ENCODE data around the gene CLEC3B. TPM values are rescaled to one million over a fixed set of nuclear protein-coding genes. Genes with fewer than 3 reads are reported as not detected.

Gene CLEC3B
- total RNA-seq, 2 experiments from 2014 or later = not detected

GRCh38 chr3:45031531-45031930 is 5.4 kb downstream of the CLEC3B start:
- TF ChIP-seq, protein P1, sequence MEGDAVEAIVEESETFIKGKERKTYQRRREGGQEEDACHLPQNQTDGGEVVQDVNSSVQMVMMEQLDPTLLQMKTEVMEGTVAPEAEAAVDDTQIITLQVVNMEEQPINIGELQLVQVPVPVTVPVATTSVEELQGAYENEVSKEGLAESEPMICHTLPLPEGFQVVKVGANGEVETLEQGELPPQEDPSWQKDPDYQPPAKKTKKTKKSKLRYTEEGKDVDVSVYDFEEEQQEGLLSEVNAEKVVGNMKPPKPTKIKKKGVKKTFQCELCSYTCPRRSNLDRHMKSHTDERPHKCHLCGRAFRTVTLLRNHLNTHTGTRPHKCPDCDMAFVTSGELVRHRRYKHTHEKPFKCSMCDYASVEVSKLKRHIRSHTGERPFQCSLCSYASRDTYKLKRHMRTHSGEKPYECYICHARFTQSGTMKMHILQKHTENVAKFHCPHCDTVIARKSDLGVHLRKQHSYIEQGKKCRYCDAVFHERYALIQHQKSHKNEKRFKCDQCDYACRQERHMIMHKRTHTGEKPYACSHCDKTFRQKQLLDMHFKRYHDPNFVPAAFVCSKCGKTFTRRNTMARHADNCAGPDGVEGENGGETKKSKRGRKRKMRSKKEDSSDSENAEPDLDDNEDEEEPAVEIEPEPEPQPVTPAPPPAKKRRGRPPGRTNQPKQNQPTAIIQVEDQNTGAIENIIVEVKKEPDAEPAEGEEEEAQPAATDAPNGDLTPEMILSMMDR (IDR thresholded peaks at IDR 0.05) = no peak
- DNase-seq = no peak
- ChIA-PET CTCF (interaction anchor here (1.3 to 1.5 kb wide), 2 partner anchors 9 to 180 kb away, joined by 4 to 6 read pairs; no protein-coding TSS in a partner anchor), POLR2A (interaction anchor here (0.7 kb wide), 1 partner anchor 229 kb away, joined by 3 read pairs; no protein-coding TSS in a partner anchor)
- Mint-ChIP-seq H3K4me3 (no peak overlapping the region), H3K36me3 (ENCODE audit: low read depth) (no peaks in the 10 kb centered on the region), H3K27me3 (peaks cover 37% of the 10 kb centered on the region), H3K9me3 (no peaks in the 10 kb centered on the region), H3K27ac (no peak overlapping the region), H3K4me1 (ENCODE audit: low read depth) (peaks cover 14% of the 10 kb centered on the region)
- intact Hi-C loops (cut with micrococcal nuclease) = no loop called here
- no peak for ATAC-seq

DNA sequence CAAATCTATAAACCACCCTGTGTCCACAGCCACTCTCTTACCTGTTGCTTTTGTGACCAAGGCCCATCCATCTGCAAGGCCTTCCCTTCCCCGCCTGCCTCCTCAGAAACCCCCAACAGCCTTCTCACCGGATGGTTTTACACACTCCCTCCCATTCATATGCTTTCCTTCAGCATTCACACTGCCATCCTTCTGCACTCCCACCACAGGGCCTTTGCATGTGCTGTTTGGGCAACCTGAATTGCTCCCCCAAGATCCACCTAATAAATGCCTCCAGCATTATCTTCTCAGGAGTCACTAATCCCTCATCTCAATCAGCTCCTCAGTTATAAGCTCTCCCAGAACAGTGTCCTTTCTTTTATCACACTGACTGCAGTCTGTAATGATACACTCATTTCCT is 6.0 kb downstream of the CLEC3B start:
- Mint-ChIP-seq H3K27ac (no peak overlapping the region), H3K4me1 (ENCODE audit: low read depth) (peaks cover 14% of the 10 kb centered on the region), H3K4me3 (no peak overlapping the region), H3K9me3 (no peaks in the 10 kb centered on the region), H3K27me3 (peaks cover 43% of the 10 kb centered on the region), H3K36me3 (ENCODE audit: low read depth) (no peaks in the 10 kb centered on the region)
- ATAC-seq (no peak), DNase-seq (no peak)
- ChIA-PET CTCF (interaction anchor here (1.1 kb wide), 1 partner anchor 178 kb away, joined by 3 read pairs; no protein-coding TSS in a partner anchor), POLR2A (no interaction called here)
- TF ChIP-seq, protein P1 (IDR thresholded peaks at IDR 0.05) = no peak
- intact Hi-C loops (cut with micrococcal nuclease) = no loop called here

DNA sequence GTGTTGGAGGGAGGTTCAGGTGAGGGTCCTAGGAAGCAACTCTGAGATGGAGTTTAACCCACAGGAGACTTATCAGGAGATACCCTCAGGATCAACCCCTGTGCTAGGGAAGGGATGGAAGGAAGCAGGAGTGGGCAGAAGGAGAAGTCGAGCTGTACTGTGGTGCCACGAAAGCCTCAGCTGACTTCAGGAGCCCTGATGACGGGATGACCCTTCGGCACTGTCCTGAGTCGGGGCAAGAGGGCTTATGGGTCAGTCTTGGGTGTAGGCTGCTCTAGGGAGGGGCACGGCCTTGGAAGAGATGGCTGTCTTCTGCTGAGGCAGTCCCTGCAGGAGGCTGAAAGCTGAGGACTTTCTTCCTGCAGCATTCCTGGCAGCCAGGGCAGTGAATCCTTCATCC is 7.7 kb downstream of the CLEC3B start:
- no peak overlapping the region for H3K27ac Mint-ChIP-seq
- ATAC-seq = no peak
- TF ChIP-seq, protein P1 (IDR thresholded peaks at IDR 0.05) = no peak
- ChIA-PET POLR2A (interaction anchor here (0.6 to 0.7 kb wide), 2 partner anchors 47 to 50 kb away, joined by 3 read pairs; no protein-coding TSS in a partner anchor), CTCF (interaction anchor here (15.6 kb wide), 1 partner anchor 174 kb away, joined by 390 read pairs; no protein-coding TSS in a partner anchor)
- H3K27me3 Mint-ChIP-seq = peaks cover 44% of the 10 kb centered on the region
- DNase-seq = no peak
- no peaks in the 10 kb centered on the region for H3K9me3 Mint-ChIP-seq
- no peak overlapping the region for H3K4me3 Mint-ChIP-seq
- H3K4me1 Mint-ChIP-seq (ENCODE audit: low read depth) = peaks cover 14% of the 10 kb centered on the region
- no peaks in the 10 kb centered on the region for H3K36me3 Mint-ChIP-seq (ENCODE audit: low read depth)
- intact Hi-C loops (cut with micrococcal nuclease) = no loop called here

GRCh38 chr3:45034612-45035252 is 8.6 kb downstream of the CLEC3B start:
- Mint-ChIP-seq H3K4me3 (no peak overlapping the region), H3K27ac (no peak overlapping the region), H3K9me3 (no peaks in the 10 kb centered on the region), H3K36me3 (ENCODE audit: low read depth) (no peaks in the 10 kb centered on the region), H3K27me3 (peaks cover 41% of the 10 kb centered on the region), H3K4me1 (ENCODE audit: low read depth) (peaks cover 14% of the 10 kb centered on the region)
- peak; percentile 75 for DNase-seq
- ATAC-seq = peak; percentile 61
- intact Hi-C loops (cut with micrococcal nuclease) = no loop called here
- ChIA-PET CTCF (interaction anchor here (15.6 kb wide), 1 partner anchor 173 kb away, joined by 390 read pairs; no protein-coding TSS in a partner anchor), POLR2A (interaction anchor here (0.6 kb wide), 1 partner anchor 48 kb away, joined by 3 read pairs; no protein-coding TSS in a partner anchor)
- TF ChIP-seq, protein P1 (IDR thresholded peaks at IDR 0.05) = no peak

All from activated CD8-positive, alpha-beta T cell treated with anti-CD3 and anti-CD28 coated beads for 36 hours (primary cell).